Stimulated activated memory B cell treated with anti-CD40 and anti-IgM and Interleukin-4, amounts not matched to agents 10 μg/mL and 1 μg/mL and 100 μg/mL, for 72 hours (primary cell): ENCODE measurements around the gene RTP5.
"Not testable (repeated sequence)": the region's sequence is repeated elsewhere in the genome, so short reads cannot be mapped to it uniquely, and the experiment has no call there.

Source experiments
- ATAC-seq: fragments of 150-1000 bp; cut with Tn5 transposase; 2 replicates; pipeline ENCODE4 v1.10.0; 2021
- H3K27ac Mint-ChIP-seq: one replicate; pipeline ENCODE4 v1.8.0; 2022; ENCODE audit warnings: mild to moderate bottlenecking, mixed read lengths
- H3K27me3 Mint-ChIP-seq: one replicate; pipeline ENCODE4 v1.8.0; 2022; ENCODE audit warnings: mixed read lengths
- H3K36me3 Mint-ChIP-seq: one replicate; pipeline ENCODE4 v1.8.0; 2022; ENCODE audit warnings: mixed read lengths
- H3K4me1 Mint-ChIP-seq: one replicate; pipeline ENCODE4 v1.8.0; 2022; ENCODE audit warnings: mixed read lengths
- H3K4me3 Mint-ChIP-seq: one replicate; pipeline ENCODE4 v1.8.0; 2022; ENCODE audit warnings: mild to moderate bottlenecking, moderate library complexity, mixed read lengths
- H3K9me3 Mint-ChIP-seq: one replicate; pipeline ENCODE4 v1.8.0; 2022; ENCODE audit warnings: mixed read lengths

The RTP5 gene

GRCh38 chr2:241922816-241923601 lies 53.5 kb downstream of the RTP5 start:
- H3K4me1 Mint-ChIP-seq, H3K36me3 Mint-ChIP-seq, H3K9me3 Mint-ChIP-seq, H3K4me3 Mint-ChIP-seq, H3K27ac Mint-ChIP-seq, ATAC-seq, H3K27me3 Mint-ChIP-seq: not testable (repeated sequence)
